OCI-LY1 (cell line): ENCODE measurements around the gene CATSPER1.

Source experiments
- EZH2 ChIP-seq: fragments of 200-600 bp; sonication (generic), shearing (Covaris generic); IDR thresholded peaks from 2 replicates; pipeline ENCODE4 v1.8.0; 2017; ENCODE audit warnings: borderline replicate concordance, mixed run types, mild to moderate bottlenecking, antibody characterized with exemption, low read length, moderate library complexity, mixed read lengths
- TF ChIP-seq, protein P1 (sequence below): fragments of 200-600 bp; sonication (generic), shearing (Covaris generic); IDR thresholded peaks from 2 replicates; pipeline ENCODE4 v1.5.1; 2017; ENCODE audit warnings: mild to moderate bottlenecking, antibody characterized with exemption, low read length, moderate library complexity, mixed read lengths

DNA sequence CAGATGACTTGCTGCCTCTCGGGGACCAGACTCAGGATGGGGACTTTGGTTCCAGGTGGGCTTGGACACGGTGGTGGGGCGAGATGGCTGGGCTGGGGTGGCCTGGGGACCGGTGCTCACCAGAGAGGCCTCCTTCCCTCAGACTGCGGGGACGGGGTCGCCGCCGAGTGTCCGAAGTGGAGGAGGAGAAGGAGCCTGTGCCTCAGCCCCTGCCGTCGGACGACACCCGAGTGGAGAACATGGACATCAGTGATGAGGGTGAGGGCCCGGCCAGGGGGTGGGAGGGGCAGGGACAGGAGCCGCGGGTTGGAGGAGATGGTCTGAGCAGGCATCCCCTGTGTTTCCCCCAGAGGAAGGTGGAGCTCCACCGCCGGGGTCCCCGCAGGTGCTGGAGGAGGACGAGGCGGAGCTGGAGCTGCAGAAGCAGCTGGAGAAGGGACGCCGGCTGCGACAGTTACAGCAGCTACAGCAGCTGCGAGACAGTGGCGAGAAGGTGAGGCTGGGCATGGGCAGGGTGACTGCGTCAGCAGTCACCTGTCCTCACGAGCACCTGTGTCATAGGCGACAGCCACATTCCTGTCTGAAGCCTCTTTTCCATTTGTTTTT is 58.8 kb downstream of the CATSPER1 start:
- TF ChIP-seq, protein P1, sequence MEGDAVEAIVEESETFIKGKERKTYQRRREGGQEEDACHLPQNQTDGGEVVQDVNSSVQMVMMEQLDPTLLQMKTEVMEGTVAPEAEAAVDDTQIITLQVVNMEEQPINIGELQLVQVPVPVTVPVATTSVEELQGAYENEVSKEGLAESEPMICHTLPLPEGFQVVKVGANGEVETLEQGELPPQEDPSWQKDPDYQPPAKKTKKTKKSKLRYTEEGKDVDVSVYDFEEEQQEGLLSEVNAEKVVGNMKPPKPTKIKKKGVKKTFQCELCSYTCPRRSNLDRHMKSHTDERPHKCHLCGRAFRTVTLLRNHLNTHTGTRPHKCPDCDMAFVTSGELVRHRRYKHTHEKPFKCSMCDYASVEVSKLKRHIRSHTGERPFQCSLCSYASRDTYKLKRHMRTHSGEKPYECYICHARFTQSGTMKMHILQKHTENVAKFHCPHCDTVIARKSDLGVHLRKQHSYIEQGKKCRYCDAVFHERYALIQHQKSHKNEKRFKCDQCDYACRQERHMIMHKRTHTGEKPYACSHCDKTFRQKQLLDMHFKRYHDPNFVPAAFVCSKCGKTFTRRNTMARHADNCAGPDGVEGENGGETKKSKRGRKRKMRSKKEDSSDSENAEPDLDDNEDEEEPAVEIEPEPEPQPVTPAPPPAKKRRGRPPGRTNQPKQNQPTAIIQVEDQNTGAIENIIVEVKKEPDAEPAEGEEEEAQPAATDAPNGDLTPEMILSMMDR, result no peak
- no peak for TF ChIP-seq EZH2
